HG02763 (cell line): ENCODE results near the gene RYR1.
"Not testable (repeated sequence)": the region's sequence is repeated elsewhere in the genome, so short reads cannot be mapped to it uniquely, and the experiment has no call there.

ENCODE experiments used
- ATAC-seq: cut with Tn5 transposase; IDR thresholded peaks from one replicate; pipeline ENCODE4 v1.9.1; 2021; ENCODE audit warnings: mild to moderate bottlenecking, moderate library complexity; ENCODE audit not compliant: unreplicated experiment

RYR1 gene

DNA sequence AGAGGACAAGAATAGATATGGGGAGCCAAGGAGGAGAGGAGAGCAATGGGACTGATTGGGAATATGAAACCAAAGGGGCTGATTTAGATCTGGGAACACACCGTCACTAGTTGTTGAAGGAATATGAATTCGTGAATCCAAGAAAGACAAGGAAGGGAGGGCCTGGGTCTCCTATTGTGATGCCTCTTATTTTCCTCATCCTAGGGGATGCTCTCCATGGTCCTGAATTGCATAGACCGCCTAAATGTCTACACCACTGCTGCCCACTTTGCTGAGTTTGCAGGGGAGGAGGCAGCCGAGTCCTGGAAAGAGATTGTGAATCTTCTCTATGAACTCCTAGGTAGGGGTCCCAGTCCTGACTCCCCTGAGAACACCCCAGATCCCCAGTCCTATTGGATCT lies 21.5 kb downstream of the RYR1 start:
- no peak for ATAC-seq

DNA sequence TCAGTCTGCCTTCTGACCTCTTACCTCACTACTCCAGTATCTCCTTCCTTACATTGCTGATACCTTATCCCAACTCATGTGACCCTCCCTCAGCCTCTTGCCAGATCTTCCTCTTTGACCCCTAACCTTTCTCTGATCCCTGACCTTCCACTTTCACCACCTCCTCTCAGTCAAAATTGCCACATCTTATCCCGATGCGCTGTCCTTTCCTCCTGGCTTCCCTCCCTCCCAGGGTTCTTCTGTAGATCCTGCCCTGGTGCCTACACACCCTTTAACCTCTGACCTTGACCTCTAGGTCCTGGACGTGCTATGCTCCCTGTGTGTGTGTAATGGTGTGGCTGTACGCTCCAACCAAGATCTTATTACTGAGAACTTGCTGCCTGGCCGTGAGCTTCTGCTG lies 23.7 kb downstream of the RYR1 start:
- ATAC-seq: no peak

DNA sequence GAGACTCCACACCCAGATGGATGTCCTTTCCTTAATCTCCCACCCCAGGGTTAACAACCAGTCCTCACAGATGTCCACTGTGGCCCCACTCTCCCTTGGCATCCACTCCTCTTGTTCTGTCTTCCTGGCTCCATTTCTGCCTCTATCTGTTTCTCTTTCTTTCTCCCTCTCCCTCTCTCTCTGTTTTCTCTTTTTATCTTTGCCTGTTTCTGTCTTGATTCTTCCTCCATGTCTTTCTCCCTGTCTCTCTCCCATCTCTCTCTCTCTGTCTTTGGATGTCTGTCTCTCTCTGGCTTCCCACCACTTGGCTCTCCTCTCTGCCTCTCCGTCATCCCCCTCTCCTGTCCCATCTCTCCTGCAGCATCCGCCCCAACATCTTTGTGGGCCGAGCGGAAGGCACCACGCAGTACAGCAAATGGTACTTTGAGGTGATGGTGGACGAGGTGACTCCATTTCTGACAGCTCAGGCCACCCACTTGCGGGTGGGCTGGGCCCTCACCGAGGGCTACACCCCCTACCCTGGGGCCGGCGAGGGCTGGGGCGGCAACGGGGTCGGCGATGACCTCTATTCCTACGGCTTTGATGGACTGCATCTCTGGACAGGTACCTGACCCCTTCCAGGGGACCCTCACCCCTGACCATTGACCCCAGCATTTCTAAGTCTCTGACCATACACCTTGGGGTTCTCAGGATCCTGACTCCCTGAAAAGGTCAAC lies 24.4 kb downstream of the RYR1 start:
- no peak for ATAC-seq

DNA sequence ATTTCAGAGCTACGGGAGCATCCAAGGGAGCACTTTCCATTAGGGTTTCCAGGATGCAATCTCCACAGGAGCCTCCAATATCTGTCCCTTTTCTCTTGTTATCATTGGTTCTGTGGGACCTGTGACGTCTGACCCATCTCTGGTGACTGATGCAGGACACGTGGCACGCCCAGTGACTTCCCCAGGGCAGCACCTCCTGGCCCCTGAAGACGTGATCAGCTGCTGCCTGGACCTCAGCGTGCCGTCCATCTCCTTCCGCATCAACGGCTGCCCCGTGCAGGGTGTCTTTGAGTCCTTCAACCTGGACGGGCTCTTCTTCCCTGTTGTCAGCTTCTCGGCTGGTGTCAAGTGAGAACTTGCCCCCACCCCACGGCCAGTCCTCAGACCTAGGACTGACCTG lies 25.5 kb downstream of the RYR1 start:
- no peak for ATAC-seq

DNA sequence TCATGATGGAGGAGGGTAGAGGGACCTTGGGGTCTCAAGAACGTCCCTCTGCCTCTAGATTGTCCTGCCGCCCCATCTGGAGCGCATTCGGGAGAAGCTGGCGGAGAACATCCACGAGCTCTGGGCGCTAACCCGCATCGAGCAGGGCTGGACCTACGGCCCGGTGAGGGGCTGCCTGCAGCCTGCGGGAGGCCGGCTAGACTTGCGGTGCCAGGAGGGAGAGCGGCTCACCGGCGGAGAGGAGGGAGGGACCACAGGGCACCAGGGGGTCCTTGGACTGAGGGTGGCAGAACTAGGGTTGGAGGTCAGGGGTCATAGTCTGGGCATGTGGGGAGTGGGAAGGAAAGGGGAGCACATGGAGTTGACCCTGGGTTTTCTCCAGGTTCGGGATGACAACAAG lies 29.9 kb downstream of the RYR1 start:
- no peak for ATAC-seq

DNA sequence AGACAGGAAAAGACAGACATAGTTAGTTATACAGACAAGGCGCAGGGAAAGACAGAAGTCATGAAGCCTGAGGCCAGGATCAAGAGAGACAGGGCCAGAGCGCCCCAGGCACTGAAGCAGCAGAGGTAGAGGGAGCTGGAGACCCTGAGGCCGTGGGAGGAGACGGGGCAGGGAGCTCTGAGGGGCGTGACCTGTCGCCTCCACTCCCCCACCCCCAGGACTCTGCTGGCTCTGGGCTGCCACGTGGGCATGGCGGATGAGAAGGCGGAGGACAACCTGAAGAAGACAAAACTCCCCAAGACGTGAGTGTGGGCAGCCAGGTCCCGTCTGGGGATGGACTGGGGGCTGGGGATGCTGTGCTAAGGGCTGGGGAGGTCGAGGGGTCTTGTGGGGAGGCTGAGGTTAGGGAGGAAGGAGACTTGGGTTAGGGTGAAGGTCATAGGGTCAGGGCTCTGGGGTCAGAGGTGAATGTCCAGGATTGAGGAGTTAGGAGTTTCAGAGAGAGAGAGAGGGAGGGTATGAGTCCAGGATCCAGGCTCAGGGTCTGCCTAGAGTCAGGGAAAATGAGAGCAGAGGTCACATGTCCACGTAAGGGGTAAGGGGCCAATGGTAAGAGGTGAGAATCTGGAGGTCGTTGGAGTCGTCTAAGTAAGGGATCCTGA lies 31.1 kb downstream of the RYR1 start:
- ATAC-seq: no peak

DNA sequence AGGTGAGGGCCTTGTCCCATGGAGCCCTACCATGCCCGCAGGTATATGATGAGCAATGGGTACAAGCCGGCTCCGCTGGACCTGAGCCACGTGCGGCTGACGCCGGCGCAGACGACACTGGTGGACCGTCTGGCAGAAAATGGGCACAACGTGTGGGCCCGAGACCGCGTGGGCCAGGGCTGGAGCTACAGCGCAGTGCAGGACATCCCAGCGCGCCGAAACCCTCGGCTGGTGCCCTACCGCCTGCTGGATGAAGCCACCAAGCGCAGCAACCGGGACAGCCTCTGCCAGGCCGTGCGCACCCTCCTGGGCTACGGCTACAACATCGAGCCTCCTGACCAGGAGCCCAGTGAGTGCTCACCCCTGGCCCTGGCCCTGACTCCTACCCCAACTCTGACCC lies 32.6 kb downstream of the RYR1 start:
- no peak for ATAC-seq

DNA sequence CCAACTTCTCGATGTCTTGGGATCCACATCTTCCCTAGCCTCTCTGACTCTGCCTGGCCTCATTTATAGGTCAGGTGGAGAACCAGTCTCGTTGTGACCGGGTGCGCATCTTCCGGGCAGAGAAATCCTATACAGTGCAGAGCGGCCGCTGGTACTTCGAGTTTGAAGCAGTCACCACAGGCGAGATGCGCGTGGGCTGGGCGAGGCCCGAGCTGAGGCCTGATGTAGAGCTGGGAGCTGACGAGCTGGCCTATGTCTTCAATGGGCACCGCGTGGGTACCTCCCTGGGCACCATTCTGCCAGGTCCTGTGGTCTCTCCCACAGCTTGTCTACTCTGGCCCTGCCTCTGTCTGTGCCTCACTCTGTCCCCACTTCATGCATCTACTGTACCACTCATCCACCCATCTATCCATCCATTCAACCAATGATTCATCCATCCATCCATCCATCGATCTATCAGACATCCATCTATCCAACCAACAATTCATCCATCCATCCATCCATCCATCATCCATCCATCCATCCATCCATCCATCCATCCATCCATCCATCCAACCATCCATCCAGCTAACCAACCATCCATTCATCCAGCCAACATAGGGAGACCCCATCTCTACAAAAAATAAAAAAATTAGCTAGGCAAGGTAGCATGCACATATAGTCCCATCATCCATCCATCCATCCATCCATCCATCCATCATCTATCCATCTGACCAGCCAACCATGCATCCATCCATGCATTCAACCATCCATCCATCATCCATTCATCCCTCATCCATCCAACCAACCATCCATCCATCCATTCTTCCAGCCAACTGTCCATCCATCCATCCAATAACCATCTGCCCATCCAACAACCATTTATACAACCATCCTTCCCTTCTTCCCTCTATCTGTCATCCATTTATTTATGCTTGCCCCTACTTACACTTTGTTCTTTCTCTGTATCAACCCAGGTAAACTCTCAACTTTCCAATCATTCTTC lies 34.3 kb downstream of the RYR1 start:
- ATAC-seq: no peak

DNA sequence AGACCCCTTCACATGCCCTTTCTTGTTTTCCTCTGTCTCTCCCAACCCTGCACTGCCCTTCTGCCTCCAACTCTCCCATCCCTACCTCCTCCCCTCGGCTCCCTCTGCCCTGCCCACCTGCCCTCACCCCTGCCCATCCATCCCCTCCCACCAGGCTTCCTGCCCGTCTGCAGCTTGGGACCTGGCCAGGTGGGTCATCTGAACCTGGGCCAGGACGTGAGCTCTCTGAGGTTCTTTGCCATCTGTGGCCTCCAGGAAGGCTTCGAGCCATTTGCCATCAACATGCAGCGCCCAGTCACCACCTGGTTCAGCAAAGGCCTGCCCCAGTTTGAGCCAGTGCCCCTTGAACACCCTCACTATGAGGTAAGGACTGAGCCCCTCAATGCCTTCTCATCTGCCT lies 35.7 kb downstream of the RYR1 start:
- ATAC-seq: no peak

DNA sequence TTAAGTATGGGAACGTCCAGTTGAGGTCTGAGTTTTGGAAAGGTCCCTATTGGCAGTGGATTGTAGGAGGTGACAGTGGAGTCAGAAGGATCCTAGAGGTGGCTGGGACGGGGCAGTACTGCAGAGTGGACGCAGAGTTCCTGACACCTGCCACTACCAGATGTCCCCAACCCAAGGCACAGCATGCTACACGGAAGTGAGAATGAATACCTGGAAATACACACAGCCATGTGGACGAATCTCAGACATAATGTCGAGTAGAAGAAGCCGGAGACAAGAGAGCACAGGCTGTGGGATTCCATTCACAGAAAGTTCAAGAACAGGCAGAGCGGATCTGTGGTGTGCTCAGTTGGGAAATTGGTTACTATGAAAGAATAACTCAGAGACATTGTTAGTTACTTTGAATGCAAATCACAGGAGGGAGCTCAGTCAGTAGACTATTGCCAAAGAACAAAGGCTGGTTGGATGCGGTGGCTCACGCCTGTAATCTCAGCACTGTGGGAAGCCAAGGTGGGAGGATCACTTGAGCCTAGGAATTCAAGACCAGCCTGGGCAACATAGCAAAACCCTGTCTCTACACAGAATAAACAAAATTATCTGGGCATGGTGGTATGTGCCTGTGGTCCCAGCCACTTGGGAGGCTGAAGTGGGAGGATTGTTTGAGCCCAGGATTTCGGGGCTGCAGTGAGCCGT lies 37.4 kb downstream of the RYR1 start:
- ATAC-seq: no peak

DNA sequence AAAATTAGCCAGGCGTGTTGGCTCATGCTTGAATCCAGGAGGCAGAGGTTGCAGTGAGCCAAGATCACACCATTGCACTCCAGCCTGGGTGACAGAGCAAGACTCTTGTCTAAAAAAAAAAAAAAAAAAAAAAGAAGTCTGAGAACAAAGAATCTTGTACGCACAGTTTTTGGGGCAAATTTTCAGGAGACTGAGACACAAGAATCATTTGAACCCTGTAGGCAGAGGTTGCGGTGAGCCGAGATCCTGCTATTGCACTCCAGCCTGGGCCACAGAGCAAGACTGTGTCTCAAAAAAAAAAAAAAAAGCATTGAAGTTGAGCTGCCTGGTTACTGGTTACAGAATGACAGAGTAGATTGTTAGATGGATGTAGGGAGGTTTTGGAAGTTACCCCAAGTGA lies 39.2 kb downstream of the RYR1 start:
- ATAC-seq: not testable (repeated sequence)

DNA sequence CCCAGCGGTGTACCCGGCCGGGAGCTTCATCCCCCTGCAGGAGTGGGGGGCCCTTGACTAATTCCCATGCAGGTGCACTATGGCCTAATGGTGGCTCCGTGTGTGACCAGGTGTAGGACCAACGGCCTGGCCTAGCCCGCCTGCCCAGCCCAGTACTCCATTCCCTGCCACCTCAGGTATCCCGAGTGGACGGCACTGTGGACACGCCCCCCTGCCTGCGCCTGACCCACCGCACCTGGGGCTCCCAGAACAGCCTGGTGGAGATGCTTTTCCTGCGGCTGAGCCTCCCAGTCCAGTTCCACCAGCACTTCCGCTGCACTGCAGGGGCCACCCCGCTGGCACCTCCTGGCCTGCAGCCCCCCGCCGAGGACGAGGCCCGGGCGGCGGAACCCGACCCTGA lies 39.7 kb downstream of the RYR1 start:
- ATAC-seq: no peak

DNA sequence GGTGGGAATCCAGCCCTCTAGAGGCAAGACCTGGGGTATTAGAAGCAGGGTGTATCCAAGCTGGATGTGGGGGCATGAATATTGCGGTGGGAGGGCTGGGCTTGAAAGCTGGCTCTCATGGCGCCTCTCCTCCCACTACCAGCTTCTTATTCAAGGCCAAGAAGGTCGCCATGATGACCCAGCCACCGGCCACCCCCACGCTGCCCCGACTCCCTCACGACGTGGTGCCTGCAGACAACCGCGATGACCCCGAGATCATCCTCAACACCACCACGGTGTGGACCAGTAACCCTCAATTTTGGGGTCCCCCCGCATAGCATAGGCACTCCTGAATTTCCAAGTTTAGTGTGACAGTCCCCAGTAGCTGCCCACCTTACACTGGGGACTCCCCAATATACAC lies 41.7 kb downstream of the RYR1 start:
- no peak for ATAC-seq

DNA sequence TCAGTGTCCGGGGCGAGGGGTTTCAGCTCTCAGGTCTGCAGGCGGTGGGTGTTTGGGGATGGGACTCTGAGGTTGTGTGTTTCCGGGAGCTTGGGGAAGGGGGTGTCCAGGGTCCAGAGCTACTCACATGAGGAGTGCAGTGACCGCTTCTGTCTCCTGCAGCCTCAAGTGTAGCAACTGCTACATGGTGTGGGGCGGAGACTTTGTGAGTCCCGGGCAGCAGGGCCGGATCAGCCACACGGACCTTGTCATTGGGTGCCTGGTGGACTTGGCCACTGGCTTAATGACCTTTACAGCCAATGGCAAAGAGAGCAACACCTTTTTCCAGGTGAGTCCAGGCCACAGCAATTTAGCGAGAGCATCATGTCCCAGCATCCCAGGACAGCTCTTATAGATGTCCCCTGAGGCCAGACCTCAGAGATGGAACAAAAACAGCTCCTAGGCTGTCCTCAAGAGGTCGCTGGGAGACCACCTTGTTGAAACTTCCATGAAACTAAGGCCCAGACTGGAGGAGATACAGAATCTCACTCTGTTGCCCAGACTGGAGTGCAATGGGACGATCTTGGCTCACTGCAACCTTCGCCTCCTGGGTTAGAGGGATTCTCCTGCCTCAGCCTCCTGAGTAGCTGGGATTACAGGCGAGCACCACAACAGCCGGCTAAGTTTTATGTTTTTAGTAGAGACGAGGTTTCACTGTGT lies 44.9 kb downstream of the RYR1 start:
- no peak for ATAC-seq

DNA sequence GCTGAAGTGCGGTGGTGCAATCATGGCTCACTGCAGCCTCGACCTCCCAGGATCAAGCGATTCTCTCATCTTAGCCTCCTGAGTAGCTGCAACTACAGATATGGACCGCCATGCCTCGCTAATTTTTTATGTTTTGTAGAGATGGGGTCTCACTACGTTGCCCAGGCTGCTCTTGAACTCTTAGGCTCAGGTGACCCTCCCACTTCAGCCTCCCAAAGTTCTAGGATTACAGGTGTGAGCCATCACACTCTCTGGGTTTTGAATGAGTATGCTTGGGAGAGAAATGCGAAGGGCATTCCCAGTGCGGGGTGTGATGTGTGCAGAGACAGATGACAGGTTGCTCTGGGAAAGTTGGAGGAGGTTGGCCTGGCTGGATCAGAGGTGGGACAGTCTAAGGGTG lies 49.0 kb downstream of the RYR1 start:
- no peak for ATAC-seq

DNA sequence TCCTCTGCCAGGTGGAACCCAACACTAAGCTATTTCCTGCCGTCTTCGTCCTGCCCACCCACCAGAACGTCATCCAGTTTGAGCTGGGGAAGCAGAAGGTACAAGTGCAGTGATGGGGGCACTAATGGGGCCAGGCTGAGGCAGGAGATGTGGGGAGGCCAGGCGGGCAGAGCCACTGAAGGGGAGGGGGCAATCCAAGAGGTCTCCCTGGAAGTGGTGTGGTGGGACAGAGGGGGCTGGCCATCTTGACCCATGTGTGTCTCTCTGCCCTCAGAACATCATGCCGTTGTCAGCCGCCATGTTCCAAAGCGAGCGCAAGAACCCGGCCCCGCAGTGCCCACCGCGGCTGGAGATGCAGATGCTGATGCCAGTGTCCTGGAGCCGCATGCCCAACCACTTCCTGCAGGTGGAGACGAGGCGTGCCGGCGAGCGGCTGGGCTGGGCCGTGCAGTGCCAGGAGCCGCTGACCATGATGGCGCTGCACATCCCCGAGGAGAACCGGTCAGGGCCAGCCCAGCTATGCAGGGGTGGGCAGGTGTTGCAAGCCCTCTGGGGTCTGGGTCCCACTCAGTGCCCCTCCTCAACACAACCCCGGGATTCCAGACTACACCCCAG lies 49.6 kb downstream of the RYR1 start:
- ATAC-seq: no peak

DNA sequence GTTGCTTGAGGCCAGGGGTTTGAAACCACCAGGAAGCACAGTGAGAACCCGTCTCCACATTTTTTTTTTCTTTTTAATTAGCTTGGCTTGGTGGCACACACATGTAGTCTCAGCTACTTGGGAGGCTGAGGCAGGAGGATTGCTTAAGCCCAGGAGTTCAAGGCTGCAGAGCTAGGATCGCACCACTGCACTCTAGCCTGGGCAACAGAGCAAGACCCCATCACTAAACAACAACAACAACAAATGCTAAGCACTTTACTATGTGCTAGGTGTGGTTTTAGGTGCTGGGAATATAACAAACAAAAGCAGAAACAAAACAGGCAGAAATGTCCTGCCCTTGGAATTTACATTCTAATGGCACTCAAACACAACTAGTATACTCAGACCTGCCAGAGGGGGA lies 51.3 kb downstream of the RYR1 start:
- ATAC-seq: no peak

DNA sequence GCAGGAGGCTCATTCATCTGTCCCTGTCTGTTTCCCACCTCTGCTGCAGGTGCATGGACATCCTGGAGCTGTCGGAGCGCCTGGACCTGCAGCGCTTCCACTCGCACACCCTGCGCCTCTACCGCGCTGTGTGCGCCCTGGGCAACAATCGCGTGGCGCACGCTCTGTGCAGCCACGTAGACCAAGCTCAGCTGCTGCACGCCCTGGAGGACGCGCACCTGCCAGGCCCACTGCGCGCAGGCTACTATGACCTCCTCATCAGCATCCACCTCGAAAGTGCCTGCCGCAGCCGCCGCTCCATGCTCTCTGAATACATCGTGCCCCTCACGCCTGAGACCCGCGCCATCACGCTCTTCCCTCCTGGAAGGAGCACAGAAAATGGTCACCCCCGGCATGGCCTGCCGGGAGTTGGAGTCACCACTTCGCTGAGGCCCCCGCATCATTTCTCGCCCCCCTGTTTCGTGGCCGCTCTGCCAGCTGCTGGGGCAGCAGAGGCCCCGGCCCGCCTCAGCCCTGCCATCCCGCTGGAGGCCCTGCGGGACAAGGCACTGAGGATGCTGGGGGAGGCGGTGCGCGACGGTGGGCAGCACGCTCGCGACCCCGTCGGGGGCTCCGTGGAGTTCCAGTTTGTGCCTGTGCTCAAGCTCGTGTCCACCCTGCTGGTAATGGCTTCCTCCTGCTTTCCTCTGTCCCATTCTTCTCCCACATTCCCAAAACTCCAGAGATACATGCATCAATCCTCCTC lies 52.2 kb downstream of the RYR1 start:
- no peak for ATAC-seq

DNA sequence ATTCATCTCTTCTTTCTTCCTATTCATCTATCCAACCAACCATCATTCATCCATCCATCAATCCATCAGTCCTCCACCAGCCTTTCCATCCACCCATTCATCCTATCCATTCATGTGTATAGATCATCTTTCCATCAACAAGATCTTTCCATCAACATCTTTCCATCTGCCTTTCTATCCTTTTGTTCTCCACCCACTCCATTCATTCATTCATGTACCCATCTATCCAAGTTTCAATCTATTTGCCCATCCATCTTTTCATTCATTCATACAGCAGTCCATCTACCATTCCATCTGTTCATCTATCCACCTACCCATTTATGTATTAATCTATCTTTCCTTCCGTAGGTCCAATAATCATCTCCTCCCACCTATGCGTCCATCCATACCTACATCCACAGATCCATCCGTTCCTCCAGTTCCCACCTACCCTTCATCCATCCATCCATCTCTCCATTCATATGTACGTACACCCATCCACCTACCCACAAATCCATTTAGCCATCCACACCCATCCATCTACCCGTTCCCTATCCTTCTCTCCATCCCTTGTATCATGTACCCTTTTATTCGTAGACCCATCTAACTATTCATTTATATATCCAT lies 53.3 kb downstream of the RYR1 start:
- no peak for ATAC-seq
